Ascending aorta (tissue), 2 donors: ENCODE results near the gene ADH7. TPM values are rescaled to one million over a fixed set of nuclear protein-coding genes. Genes with fewer than 3 reads are reported as not detected.
"Not testable (repeated sequence)": the region's sequence is repeated elsewhere in the genome, so short reads cannot be mapped to it uniquely, and the experiment has no call there.

Source experiments
- DNase-seq, 2 donors: peaks; one replicate each; pipeline ENCODE4 v3.0.0-alpha.2; 2019; ENCODE audit warnings: low spot score in 2 of 2
- H3K27ac ChIP-seq, 2 donors: fragments of 200-600 bp; sonication (generic); one replicate each; pipeline ENCODE4 v1.5.1; 2016 to 2017; ENCODE audit warnings: mild to moderate bottlenecking in 1 of 2
- H3K27me3 ChIP-seq: fragments of 200-600 bp; sonication (generic); one replicate; pipeline ENCODE4 v1.5.1; 2017
- H3K36me3 ChIP-seq, 2 donors: fragments of 200-600 bp; sonication (generic); one replicate each; pipeline ENCODE4 v1.5.1; 2016
- H3K4me1 ChIP-seq, 2 donors: fragments of 200-600 bp; sonication (generic); one replicate each; pipeline ENCODE4 v1.5.1; 2016 to 2017; ENCODE audit warnings: mild to moderate bottlenecking in 1 of 2
- H3K4me3 ChIP-seq, 2 donors: fragments of 200-600 bp; sonication (generic); one replicate each; pipeline ENCODE4 v1.5.1; 2016 to 2017; ENCODE audit warnings: mild to moderate bottlenecking in 1 of 2
- H3K9me3 ChIP-seq, 2 donors: fragments of 200-600 bp; sonication (generic); one replicate each; pipeline ENCODE4 v1.5.1; 2016
- intact Hi-C: fragments of 100-400 bp; cut with DNase I; formaldehyde crosslinking; loops from one replicate; pipeline ENCODE4 v1.15.1; 2023
- total RNA-seq: library from RNA; depleted of rRNA; stranded (reverse); fragments of >200 nt; gene quantifications from one replicate; pipeline ENCODE4 v1.1.0, GENCODE V29; 2016
- TF ChIP-seq, protein P1 (sequence below), 3 experiments: fragments of 200-600 bp in 2 of 3; fragments of 450-650 bp in 1 of 3; sonication (generic) in 2 of 3; IDR thresholded peaks; one replicate each; pipeline ENCODE4 v1.5.1; 2016 to 2019; ENCODE audit warnings: antibody characterized with exemption in 3 of 3, mild to moderate bottlenecking in 1 of 3, moderate library complexity in 1 of 3

The ADH7 gene
- total RNA-seq, 1 donor from 2014 or later, result not detected

DNA sequence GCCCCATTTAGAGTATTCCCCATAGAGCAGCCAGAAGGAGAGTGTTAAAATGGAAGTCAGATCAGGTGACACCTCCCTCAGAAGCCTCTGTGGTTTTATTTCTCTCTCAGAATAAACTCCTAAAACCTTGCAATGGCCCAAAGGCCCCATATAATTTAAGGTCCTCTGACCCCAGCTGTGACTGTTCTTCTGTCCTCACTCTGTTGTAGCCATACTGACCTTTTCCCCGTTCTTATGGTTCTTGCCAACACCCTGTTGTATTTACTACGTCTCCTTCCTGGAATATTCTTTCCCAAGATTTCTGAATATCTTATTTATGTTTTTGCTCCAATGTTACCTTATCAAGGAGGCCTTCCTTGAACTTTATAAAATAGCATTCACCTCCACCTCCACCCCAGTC lies 18.0 kb downstream of the ADH7 start:
- Histone ChIP-seq H3K36me3 (no peaks in the 10 kb centered on the region), H3K4me3 (no peak overlapping the region), H3K9me3 (no peaks in the 10 kb centered on the region), H3K4me1 (peaks cover 0 to 8% of the 10 kb centered on the region in 2 donors), H3K27ac (no peak overlapping the region), H3K27me3 (no peaks in the 10 kb centered on the region)
- intact Hi-C loops, result no loop called here
- no peak for DNase-seq
- TF ChIP-seq, protein P1, sequence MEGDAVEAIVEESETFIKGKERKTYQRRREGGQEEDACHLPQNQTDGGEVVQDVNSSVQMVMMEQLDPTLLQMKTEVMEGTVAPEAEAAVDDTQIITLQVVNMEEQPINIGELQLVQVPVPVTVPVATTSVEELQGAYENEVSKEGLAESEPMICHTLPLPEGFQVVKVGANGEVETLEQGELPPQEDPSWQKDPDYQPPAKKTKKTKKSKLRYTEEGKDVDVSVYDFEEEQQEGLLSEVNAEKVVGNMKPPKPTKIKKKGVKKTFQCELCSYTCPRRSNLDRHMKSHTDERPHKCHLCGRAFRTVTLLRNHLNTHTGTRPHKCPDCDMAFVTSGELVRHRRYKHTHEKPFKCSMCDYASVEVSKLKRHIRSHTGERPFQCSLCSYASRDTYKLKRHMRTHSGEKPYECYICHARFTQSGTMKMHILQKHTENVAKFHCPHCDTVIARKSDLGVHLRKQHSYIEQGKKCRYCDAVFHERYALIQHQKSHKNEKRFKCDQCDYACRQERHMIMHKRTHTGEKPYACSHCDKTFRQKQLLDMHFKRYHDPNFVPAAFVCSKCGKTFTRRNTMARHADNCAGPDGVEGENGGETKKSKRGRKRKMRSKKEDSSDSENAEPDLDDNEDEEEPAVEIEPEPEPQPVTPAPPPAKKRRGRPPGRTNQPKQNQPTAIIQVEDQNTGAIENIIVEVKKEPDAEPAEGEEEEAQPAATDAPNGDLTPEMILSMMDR (IDR thresholded peaks at IDR 0.05), result no peak

DNA sequence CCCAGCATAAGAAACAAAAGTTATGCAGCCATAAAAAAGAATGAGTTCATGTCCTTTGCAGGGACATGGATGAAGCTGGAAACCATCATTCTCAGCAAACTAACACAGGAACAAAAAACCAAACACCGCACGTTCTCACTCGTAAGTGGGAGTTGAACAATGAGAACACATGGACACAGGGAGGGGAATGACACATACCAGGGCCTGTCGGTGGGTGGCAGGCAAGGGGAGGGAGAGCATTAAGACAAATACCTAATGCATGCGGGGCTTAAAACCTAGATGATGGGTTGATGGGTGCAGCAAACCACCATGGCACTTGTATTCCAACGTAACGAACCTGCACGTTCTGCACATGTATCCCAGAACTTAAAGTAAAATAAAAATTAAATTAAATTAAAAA lies 19.4 kb downstream of the ADH7 start:
- H3K9me3 ChIP-seq, H3K27me3 ChIP-seq, H3K4me3 ChIP-seq, H3K36me3 ChIP-seq, intact Hi-C loops, DNase-seq, H3K4me1 ChIP-seq: not testable (repeated sequence)
- peak overlapping the region in 1 of 2 donors; percentile 24 for H3K27ac ChIP-seq

DNA sequence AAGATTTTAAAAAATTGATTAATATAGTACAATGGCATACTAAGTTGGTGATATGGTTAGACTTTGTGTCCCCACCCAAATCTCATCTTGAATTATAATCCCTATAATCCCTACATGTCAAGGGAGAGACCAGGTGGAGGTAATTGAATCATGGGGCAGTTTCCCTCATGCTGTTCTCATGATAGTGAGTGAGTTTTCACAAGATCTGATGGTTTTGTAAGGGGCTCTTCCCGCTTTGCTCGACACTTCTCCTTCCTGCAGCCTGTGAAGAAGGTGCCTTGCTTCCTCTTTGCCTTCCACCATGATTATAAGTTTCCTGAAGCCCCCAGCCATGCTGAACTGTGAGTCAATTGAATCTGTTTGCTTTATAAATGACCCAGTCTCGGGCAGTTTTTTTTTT lies 20.2 kb downstream of the ADH7 start:
- intact Hi-C loops, H3K4me1 ChIP-seq, H3K9me3 ChIP-seq, H3K4me3 ChIP-seq, H3K36me3 ChIP-seq, H3K27me3 ChIP-seq, DNase-seq: not testable (repeated sequence)
- H3K27ac ChIP-seq, result peak overlapping the region; percentile 9 to 24

DNA sequence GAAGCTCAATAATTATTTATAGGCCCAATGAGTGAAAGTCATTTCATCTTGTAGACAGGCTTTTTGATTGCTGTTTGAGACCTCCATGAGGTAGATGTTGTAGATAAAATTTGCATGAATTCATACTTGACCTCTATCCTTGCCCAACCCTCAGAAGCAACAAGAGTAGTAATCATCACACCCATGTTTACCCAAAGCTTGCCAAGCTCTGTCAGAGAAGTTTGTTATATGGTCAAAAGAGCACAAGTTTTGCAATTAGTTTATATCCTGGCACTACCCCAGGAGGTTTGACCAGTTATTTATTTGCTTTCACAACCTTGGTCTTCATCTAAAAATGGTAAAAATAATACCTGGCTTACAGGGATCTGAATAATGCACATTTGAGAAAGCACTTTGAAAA lies 20.7 kb downstream of the ADH7 start:
- no peaks in the 10 kb centered on the region for H3K36me3 ChIP-seq
- peak overlapping the region in 1 of 2 donors; percentile 74 for H3K27ac ChIP-seq
- TF ChIP-seq, protein P1 (IDR thresholded peaks at IDR 0.05), result no peak
- H3K9me3 ChIP-seq, result no peaks in the 10 kb centered on the region
- no peaks in the 10 kb centered on the region for H3K27me3 ChIP-seq
- H3K4me3 ChIP-seq, result no peak overlapping the region
- peaks cover 0 to 8% of the 10 kb centered on the region in 2 donors for H3K4me1 ChIP-seq
- DNase-seq, result no peak
- intact Hi-C loops, result no loop called here

DNA sequence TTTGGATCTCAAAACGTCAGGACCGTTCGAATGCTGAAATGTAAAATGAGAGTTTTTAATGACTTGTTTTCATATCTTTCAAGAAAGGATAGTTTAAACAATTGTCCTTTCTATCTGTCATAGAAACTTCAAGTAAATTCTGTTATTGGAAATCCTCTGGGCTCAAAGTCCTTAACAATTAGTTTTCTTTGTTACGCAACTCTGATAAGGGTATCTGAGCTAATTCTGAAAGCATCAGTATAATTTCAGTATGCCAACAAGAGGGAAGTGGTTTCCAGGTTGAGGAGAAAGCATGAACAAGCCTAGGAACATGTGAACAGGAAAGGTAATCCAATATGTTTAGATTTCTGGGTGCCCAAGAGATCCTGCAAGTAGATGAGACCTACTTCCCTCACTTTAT lies 22.0 kb downstream of the ADH7 start:
- Histone ChIP-seq H3K9me3 (no peaks in the 10 kb centered on the region), H3K4me1 (peaks cover under 1 to 13% of the 10 kb centered on the region in 2 donors), H3K27me3 (no peaks in the 10 kb centered on the region), H3K36me3 (no peaks in the 10 kb centered on the region), H3K4me3 (no peak overlapping the region), H3K27ac (peak overlapping the region; percentile 62 to 74)
- TF ChIP-seq, protein P1 (IDR thresholded peaks at IDR 0.05), result no peak
- no peak for DNase-seq
- intact Hi-C loops, result no loop called here

DNA sequence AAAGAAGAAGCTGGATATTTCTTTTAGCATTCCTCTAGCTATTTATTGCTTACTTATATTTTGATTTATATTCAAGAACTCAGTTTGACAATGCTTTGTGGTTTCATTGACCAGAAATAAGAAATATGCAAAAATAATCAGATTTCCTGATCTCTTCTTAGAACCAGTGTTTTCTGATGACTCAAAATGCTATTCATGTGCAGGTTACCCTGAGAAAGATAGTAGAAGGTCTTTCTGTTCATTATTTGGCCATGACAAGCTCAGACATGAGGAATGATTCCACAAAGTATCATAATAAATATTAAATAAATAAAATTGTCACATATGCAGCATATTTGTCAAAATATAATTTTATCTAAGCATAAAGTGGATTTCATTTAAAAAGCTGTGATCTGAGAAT lies 24.1 kb downstream of the ADH7 start:
- Histone ChIP-seq H3K9me3 (no peaks in the 10 kb centered on the region), H3K4me1 (peaks cover 5 to 23% of the 10 kb centered on the region in 2 donors), H3K27me3 (no peaks in the 10 kb centered on the region), H3K36me3 (no peaks in the 10 kb centered on the region), H3K27ac (peak overlapping the region in 1 of 2 donors; percentile 24), H3K4me3 (no peak overlapping the region)
- intact Hi-C loops, result no loop called here
- TF ChIP-seq, protein P1 (IDR thresholded peaks at IDR 0.05), result no peak
- DNase-seq, result no peak

DNA sequence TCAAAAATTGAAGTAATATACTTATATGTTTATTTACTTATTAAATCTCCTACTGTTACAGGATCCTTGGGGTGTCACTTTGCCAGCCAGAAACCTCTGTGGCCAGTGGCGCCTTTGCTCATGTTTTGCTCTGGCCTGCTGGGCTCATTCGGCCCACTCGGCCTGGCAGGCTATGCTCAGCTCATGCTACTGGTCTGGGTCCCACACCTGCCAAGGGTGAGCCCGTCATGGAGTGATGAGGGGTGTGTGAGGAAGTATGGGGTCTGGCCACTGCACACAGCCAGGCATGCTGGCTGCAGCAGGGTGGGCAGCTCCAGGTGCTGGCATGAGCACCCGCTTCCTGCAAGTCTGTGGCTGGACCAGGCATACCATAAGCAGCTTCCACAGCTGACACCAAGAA lies 25.1 kb downstream of the ADH7 start:
- TF ChIP-seq, protein P1 (IDR thresholded peaks at IDR 0.05), result no peak
- no peak for DNase-seq
- H3K36me3 ChIP-seq, result no peaks in the 10 kb centered on the region
- peaks cover 5 to 28% of the 10 kb centered on the region in 2 donors for H3K4me1 ChIP-seq
- no peaks in the 10 kb centered on the region for H3K27me3 ChIP-seq
- intact Hi-C loops, result no loop called here
- H3K4me3 ChIP-seq, result no peak overlapping the region
- H3K9me3 ChIP-seq, result no peaks in the 10 kb centered on the region
- peak overlapping the region; percentile 79 to 80 for H3K27ac ChIP-seq
